ENCODE measurements around the gene CIZ1. TPM values are rescaled to one million over a fixed set of nuclear protein-coding genes. Genes with fewer than 3 reads are reported as not detected.

Gene CIZ1
- total and polyA plus RNA-seq, 2 of the 13 experiments (the other 11 are each of a cell fraction or from before 2014, with no cell fraction given) = 30.6 to 50.3 TPM

- no peak for TF ChIP-seq GLMP (CRISPR knock-in tag; IDR thresholded peaks at IDR 0.05; ENCODE audit: borderline replicate concordance)
- peak; percentile 96 for TF ChIP-seq MAZ (IDR thresholded peaks at IDR 0.05; ENCODE audit: borderline replicate concordance, low read depth, low read length)
- peak; percentile 97 for TF ChIP-seq MAZ (CRISPR knock-in tag; IDR thresholded peaks at IDR 0.05; ENCODE audit: low read depth)
- TF ChIP-seq ZNF12 (CRISPR knock-in tag; IDR thresholded peaks at IDR 0.05) = no peak
- TF ChIP-seq ZFP82 (CRISPR knock-in tag; IDR thresholded peaks at IDR 0.05; ENCODE audit: borderline replicate concordance) = no peak
- TF ChIP-seq, protein P1, sequence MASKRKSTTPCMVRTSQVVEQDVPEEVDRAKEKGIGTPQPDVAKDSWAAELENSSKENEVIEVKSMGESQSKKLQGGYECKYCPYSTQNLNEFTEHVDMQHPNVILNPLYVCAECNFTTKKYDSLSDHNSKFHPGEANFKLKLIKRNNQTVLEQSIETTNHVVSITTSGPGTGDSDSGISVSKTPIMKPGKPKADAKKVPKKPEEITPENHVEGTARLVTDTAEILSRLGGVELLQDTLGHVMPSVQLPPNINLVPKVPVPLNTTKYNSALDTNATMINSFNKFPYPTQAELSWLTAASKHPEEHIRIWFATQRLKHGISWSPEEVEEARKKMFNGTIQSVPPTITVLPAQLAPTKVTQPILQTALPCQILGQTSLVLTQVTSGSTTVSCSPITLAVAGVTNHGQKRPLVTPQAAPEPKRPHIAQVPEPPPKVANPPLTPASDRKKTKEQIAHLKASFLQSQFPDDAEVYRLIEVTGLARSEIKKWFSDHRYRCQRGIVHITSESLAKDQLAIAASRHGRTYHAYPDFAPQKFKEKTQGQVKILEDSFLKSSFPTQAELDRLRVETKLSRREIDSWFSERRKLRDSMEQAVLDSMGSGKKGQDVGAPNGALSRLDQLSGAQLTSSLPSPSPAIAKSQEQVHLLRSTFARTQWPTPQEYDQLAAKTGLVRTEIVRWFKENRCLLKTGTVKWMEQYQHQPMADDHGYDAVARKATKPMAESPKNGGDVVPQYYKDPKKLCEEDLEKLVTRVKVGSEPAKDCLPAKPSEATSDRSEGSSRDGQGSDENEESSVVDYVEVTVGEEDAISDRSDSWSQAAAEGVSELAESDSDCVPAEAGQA (IDR thresholded peaks at IDR 0.05; ENCODE audit: low read depth) = no peak
- TF ChIP-seq, protein P1 (CRISPR knock-in tag; IDR thresholded peaks at IDR 0.05; ENCODE audit: borderline replicate concordance) = no peak
- TF ChIP-seq AKNA (CRISPR knock-in tag; IDR thresholded peaks at IDR 0.05; ENCODE audit: borderline replicate concordance) = no peak
- no peak for TF ChIP-seq SOX13 (IDR thresholded peaks at IDR 0.05)
- TF ChIP-seq SOX13 (CRISPR knock-in tag; conservative IDR thresholded peaks at IDR 0.05 in 1 of 2, IDR thresholded peaks at IDR 0.05 in 1 of 2) = no peak
- no peak for TF ChIP-seq TMF1 (CRISPR knock-in tag; IDR thresholded peaks at IDR 0.05; ENCODE audit: low read depth)
- no peak for TF ChIP-seq ZNF3 (CRISPR knock-in tag; IDR thresholded peaks at IDR 0.05)
- no peak for TF ChIP-seq ZNF768 (CRISPR knock-in tag; IDR thresholded peaks at IDR 0.05)
- TF ChIP-seq MIXL1 (CRISPR knock-in tag; IDR thresholded peaks at IDR 0.05) = no peak
- TF ChIP-seq, protein P2, sequence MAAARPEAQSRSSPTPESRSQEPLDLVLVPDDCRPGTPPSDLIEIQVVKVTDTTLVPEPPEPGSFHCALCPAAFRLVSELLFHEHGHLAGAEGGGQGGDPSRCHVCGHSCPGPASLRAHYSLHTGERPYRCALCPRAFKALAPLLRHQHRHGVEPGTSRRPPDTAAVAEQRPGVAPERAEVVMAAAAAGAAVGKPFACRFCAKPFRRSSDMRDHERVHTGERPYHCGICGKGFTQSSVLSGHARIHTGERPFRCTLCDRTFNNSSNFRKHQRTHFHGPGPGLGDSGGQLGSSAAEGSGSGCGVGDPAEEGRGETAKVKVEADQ (CRISPR knock-in tag; IDR thresholded peaks at IDR 0.05; ENCODE audit: borderline replicate concordance) = 0 out of 2 replicates have a peak, but pooled peaks have one; percentile 65
Measured at GRCh38 chr9:128203024-128203706, 11.8 kb upstream of the CIZ1 start, which contains the start of gene DNM1 (continued).

Data from HepG2 (cell line).